WTC11 (cell line): ENCODE data around the gene PLP2. TPM values are rescaled to one million over a fixed set of nuclear protein-coding genes. Genes with fewer than 3 reads are reported as not detected.

Source experiments
- ATAC-seq: fragments of 200-7000 bp; cut with Tn5 transposase; 2 replicates; pipeline ENCODE4 v1.10.0; 2021; ENCODE audit warnings: mild to moderate bottlenecking, moderate library complexity
- CTCF ChIA-PET: fragments of 300-600 bp; sonication (Branson Sonifier 250); formaldehyde crosslinking; loops from one replicate; lab custom pipeline; 2021; ENCODE audit warnings: antibody characterized with exemption; lab: Charles Lee
- POLR2A ChIA-PET: fragments of 350-600 bp; sonication (Branson Sonifier 250); formaldehyde crosslinking; loops from one replicate; lab custom pipeline; 2021; ENCODE audit warnings: antibody characterized with exemption; lab: Charles Lee
- DNase-seq: peaks from one replicate; pipeline ENCODE4 v3.0.0; 2021; ENCODE audit warnings: low spot score
- H3K27ac Mint-ChIP-seq: 2 replicates; pipeline ENCODE4 v1.8.0; 2021; ENCODE audit warnings: mixed read lengths
- H3K27me3 Mint-ChIP-seq: 2 replicates; pipeline ENCODE4 v1.8.0; 2021; ENCODE audit warnings: low read depth, mild to moderate bottlenecking, moderate library complexity, mixed read lengths
- H3K36me3 Mint-ChIP-seq: 2 replicates; pipeline ENCODE4 v1.8.0; 2021; ENCODE audit warnings: mixed read lengths
- H3K4me1 Mint-ChIP-seq: 2 replicates; pipeline ENCODE4 v1.8.0; 2022; ENCODE audit warnings: mixed read lengths
- H3K4me3 Mint-ChIP-seq: 2 replicates; pipeline ENCODE4 v1.8.0; 2021; ENCODE audit warnings: mild to moderate bottlenecking, moderate library complexity, mixed read lengths
- H3K9me3 Mint-ChIP-seq: 2 replicates; pipeline ENCODE4 v1.8.0; 2021; ENCODE audit warnings: mixed read lengths
- AFF4 ChIP-seq: sonication (generic); formaldehyde crosslinking; IDR thresholded peaks from 2 replicates; pipeline ENCODE4 v1.8.1; 2023; ENCODE audit warnings: mild to moderate bottlenecking, missing genetic modification reagents, borderline replicate concordance
- CREB1 ChIP-seq: sonication (generic); formaldehyde crosslinking; IDR thresholded peaks from 2 replicates; pipeline ENCODE4 v1.8.0; 2023; ENCODE audit warnings: mild to moderate bottlenecking, missing genetic modification reagents
- CREM ChIP-seq: sonication (generic); formaldehyde crosslinking; IDR thresholded peaks from 2 replicates; pipeline ENCODE4 v1.8.1; 2022; ENCODE audit warnings: mild to moderate bottlenecking, missing genetic modification reagents, moderate library complexity
- EMX1 ChIP-seq: fragments of 250-450 bp; sonication (Bioruptor Pico); IDR thresholded peaks from 2 replicates; pipeline ENCODE4 v1.8.0; 2021; ENCODE audit warnings: mild to moderate bottlenecking
- ESRRA ChIP-seq: sonication (generic); formaldehyde crosslinking; IDR thresholded peaks from 2 replicates; pipeline ENCODE4 v1.8.1; 2022; ENCODE audit warnings: mild to moderate bottlenecking, missing genetic modification reagents, borderline replicate concordance
- MAX ChIP-seq: sonication (generic); formaldehyde crosslinking; IDR thresholded peaks from 2 replicates; pipeline ENCODE4 v1.8.0; 2022; ENCODE audit warnings: mild to moderate bottlenecking, missing genetic modification reagents
- MXD4 ChIP-seq: fragments of 250-450 bp; sonication (Bioruptor Pico); IDR thresholded peaks from 2 replicates; pipeline ENCODE4 v1.8.0; 2021; ENCODE audit warnings: mild to moderate bottlenecking, moderate library complexity, borderline replicate concordance
- MYBL2 ChIP-seq: sonication (generic); formaldehyde crosslinking; IDR thresholded peaks from 2 replicates; pipeline ENCODE4 v1.8.1; 2023; ENCODE audit warnings: mild to moderate bottlenecking, moderate library complexity, missing genetic modification reagents
- NR2C2 ChIP-seq: sonication (generic); formaldehyde crosslinking; IDR thresholded peaks from 2 replicates; pipeline ENCODE4 v1.8.0; 2022; ENCODE audit warnings: mild to moderate bottlenecking, missing genetic modification reagents
- PRDM15 ChIP-seq: sonication (generic); formaldehyde crosslinking; IDR thresholded peaks from 2 replicates; pipeline ENCODE4 v1.8.0; 2022; ENCODE audit warnings: missing genetic modification reagents
- SMAD3 ChIP-seq: sonication (generic); formaldehyde crosslinking; IDR thresholded peaks from 2 replicates; pipeline ENCODE4 v1.8.0; 2022; ENCODE audit warnings: missing genetic modification reagents, mild to moderate bottlenecking, borderline replicate concordance
- TEAD4 ChIP-seq: sonication (generic); formaldehyde crosslinking; IDR thresholded peaks from 2 replicates; pipeline ENCODE4 v1.8.0; 2022; ENCODE audit warnings: mild to moderate bottlenecking, missing genetic modification reagents
- ZNF317 ChIP-seq: sonication (generic); formaldehyde crosslinking; IDR thresholded peaks from 2 replicates; pipeline ENCODE4 v1.8.1; 2023; ENCODE audit warnings: low read depth, mild to moderate bottlenecking, moderate library complexity, missing genetic modification reagents, borderline replicate concordance
- total RNA-seq: library from RNA; stranded (reverse); gene quantifications from 3 replicates; pipeline ENCODE4 v1.2.3, GENCODE V29; 2021

Gene PLP2
- total RNA-seq, 1 experiment from 2014 or later = 12.4 TPM

GRCh38 chrX:49208399-49208798, 36.7 kb downstream of the PLP2 start:
- POLR2A ChIA-PET = no interaction called here
- no peak overlapping the region for H3K4me3 Mint-ChIP-seq
- no peaks in the 10 kb centered on the region for H3K36me3 Mint-ChIP-seq

More at GRCh38 chrX:49208399-49208798, 36.7 kb downstream of the PLP2 start:
- Mint-ChIP-seq H3K9me3 (peaks cover 3% of the 10 kb centered on the region; the same call in 1 of the 2 replicates), H3K27ac (no peak overlapping the region), H3K27me3 (no peaks in the 10 kb centered on the region; the same call in 1 of the 2 replicates), H3K4me1 (no peaks in the 10 kb centered on the region)
- no peak for ATAC-seq
- CTCF ChIA-PET = interaction anchor here (1.6 to 2.7 kb wide), 2 partner anchors 8 to 15 kb away, joined by 3 to 19 read pairs; no protein-coding TSS in a partner anchor
- DNase-seq = no peak
- TF ChIP-seq EMX1 (no peak), AFF4 (CRISPR knock-in tag) (no peak), CREB1 (CRISPR knock-in tag) (no peak), TEAD4 (CRISPR knock-in tag) (no peak), ESRRA (CRISPR knock-in tag) (no peak), SMAD3 (CRISPR knock-in tag) (no peak), MYBL2 (no peak), NR2C2 (CRISPR knock-in tag) (no peak), CREM (CRISPR knock-in tag) (no peak), PRDM15 (CRISPR knock-in tag) (no peak), ZNF317 (CRISPR knock-in tag) (no peak), MAX (CRISPR knock-in tag) (no peak), MXD4 (CRISPR knock-in tag) (no peak)
